Neural cell (in vitro differentiated cells): ENCODE results near the gene MARK3. TPM values are rescaled to one million over a fixed set of nuclear protein-coding genes. Genes with fewer than 3 reads are reported as not detected.

ENCODE experiments used
- H2AFZ ChIP-seq: fragments of 200-600, 300-800 bp; sonication (generic), shearing (Covaris generic); 2 replicates; pipeline ENCODE4 v1.6.0; 2014; ENCODE audit warnings: low read depth, mild to moderate bottlenecking, antibody characterized with exemption, low read length, moderate library complexity
- H3F3A ChIP-seq: fragments of 200-600 bp; shearing (Covaris generic); 2 replicates; pipeline ENCODE4 v1.6.1; 2016; ENCODE audit warnings: mild to moderate bottlenecking, moderate library complexity, mixed read lengths, antibody characterized with exemption, low read length; ENCODE audit not compliant: insufficient read depth, poor library complexity, severe bottlenecking
- H3K27ac ChIP-seq: fragments of 200-600, 300-800 bp; sonication (generic), shearing (Covaris generic); 2 replicates; pipeline ENCODE4 v1.5.1; 2014; ENCODE audit warnings: mild to moderate bottlenecking, low read length, moderate library complexity
- H3K27me3 ChIP-seq: fragments of 300-800, 200-600 bp; sonication (generic), shearing (Covaris generic); 2 replicates; pipeline ENCODE4 v1.6.0; 2014; ENCODE audit warnings: mild to moderate bottlenecking, low read depth, low read length, moderate library complexity; ENCODE audit not compliant: insufficient read depth
- H3K36me3 ChIP-seq: fragments of 300-800, 200-600 bp; sonication (generic), shearing (Covaris generic); 2 replicates; pipeline ENCODE4 v1.5.1; 2014; ENCODE audit warnings: mild to moderate bottlenecking, antibody characterized with exemption, low read length, moderate library complexity; ENCODE audit not compliant: insufficient read depth
- H3K4me2 ChIP-seq: fragments of 300-800, 200-600 bp; sonication (generic), shearing (Covaris generic); 2 replicates; pipeline ENCODE4 v1.6.0; 2014; ENCODE audit warnings: mild to moderate bottlenecking, low read length
- H3K4me3 ChIP-seq: fragments of 300-800, 200-600 bp; sonication (generic), shearing (Covaris generic); 2 replicates; pipeline ENCODE4 v1.5.1; 2014; ENCODE audit warnings: mild to moderate bottlenecking, low read length, moderate library complexity
- H3K79me2 ChIP-seq: fragments of 200-600 bp; shearing (Covaris generic); replicated peaks from 2 replicates; pipeline ENCODE4 v1.6.0; 2014; ENCODE audit warnings: mild to moderate bottlenecking, low read length, moderate library complexity; ENCODE audit not compliant: insufficient read depth
- H3K9ac ChIP-seq: fragments of 300-800, 200-600 bp; sonication (generic), shearing (Covaris generic); 2 replicates; pipeline ENCODE4 v1.6.1; 2016; ENCODE audit warnings: mild to moderate bottlenecking, low read length, mixed read lengths
- H3K9me2 ChIP-seq: fragments of 200-600 bp; shearing (Covaris generic); 2 replicates; pipeline ENCODE4 v1.6.1; 2016; ENCODE audit warnings: mild to moderate bottlenecking, low read length, mixed read lengths; ENCODE audit not compliant: insufficient read depth
- H3K9me3 ChIP-seq: fragments of 200-600, 300-800 bp; sonication (generic), shearing (Covaris generic); 2 replicates; pipeline ENCODE4 v1.6.1; 2016; ENCODE audit warnings: mild to moderate bottlenecking, mixed run types, low read length, moderate library complexity, mixed read lengths
- H4K20me1 ChIP-seq: fragments of 200-600 bp; shearing (Covaris generic); 2 replicates; pipeline ENCODE4 v1.6.1; 2016; ENCODE audit warnings: mild to moderate bottlenecking, mixed run types; ENCODE audit not compliant: insufficient read depth
- CTCF ChIP-seq: fragments of 450-650 bp; IDR thresholded peaks from 2 replicates; pipeline ENCODE4 v1.5.1; 2014; ENCODE audit warnings: antibody characterized with exemption, mild to moderate bottlenecking, moderate library complexity; ENCODE audit not compliant: poor library complexity, severe bottlenecking
- EP300 ChIP-seq: fragments of 450-650 bp; conservative IDR thresholded peaks from 2 replicates; pipeline ENCODE4 v1.6.1; 2014; ENCODE audit warnings: antibody characterized with exemption, mild to moderate bottlenecking, moderate library complexity; ENCODE audit not compliant: poor library complexity, severe bottlenecking
- EZH2 ChIP-seq: fragments of 200-600, 300-800 bp; shearing (Covaris generic), sonication (generic); IDR thresholded peaks from 2 replicates; pipeline ENCODE4 v1.6.1; 2014; ENCODE audit warnings: antibody characterized with exemption, low read length, borderline replicate concordance, mild to moderate bottlenecking; ENCODE audit not compliant: insufficient read depth, poor library complexity, severe bottlenecking
- MXI1 ChIP-seq: fragments of 450-650 bp; conservative IDR thresholded peaks from 2 replicates; pipeline ENCODE4 v1.6.1; 2014; ENCODE audit warnings: antibody characterized with exemption, mild to moderate bottlenecking; ENCODE audit not compliant: poor library complexity, severe bottlenecking
- POLR2AphosphoS5 ChIP-seq: IDR thresholded peaks from 2 replicates; pipeline ENCODE4 v1.6.1; 2012
- RAD21 ChIP-seq: fragments of 450-650 bp; conservative IDR thresholded peaks from 2 replicates; pipeline ENCODE4 v1.6.1; 2014; ENCODE audit warnings: antibody characterized with exemption, mild to moderate bottlenecking, moderate library complexity
- REST ChIP-seq: IDR thresholded peaks from 2 replicates; pipeline ENCODE4 v1.6.1; 2012; ENCODE audit warnings: borderline replicate concordance
- SMC3 ChIP-seq: fragments of 450-650 bp; conservative IDR thresholded peaks from 2 replicates; pipeline ENCODE4 v1.6.1; 2014; ENCODE audit warnings: antibody characterized with exemption, mild to moderate bottlenecking, moderate library complexity; ENCODE audit not compliant: poor library complexity
- TAF1 ChIP-seq: IDR thresholded peaks from 2 replicates; pipeline ENCODE4 v1.6.1; 2012; ENCODE audit warnings: low read depth
- polyA plus RNA-seq: library from polyadenylated mRNA; depleted of rRNA; stranded (reverse); fragments of >200 nt; gene quantifications from 2 replicates; pipeline ENCODE4 v1.2.3, GENCODE V29; 2014

Gene MARK3
- polyA plus RNA-seq, 1 donor from 2014 or later, result 158 TPM

GRCh38 chr14:103367995-103368394, 17.2 kb upstream of the MARK3 start:
- Histone ChIP-seq H3K27me3 (no peaks in the 10 kb centered on the region), H3K9ac (no peak overlapping the region), H3K9me2 (no peaks in the 10 kb centered on the region), H2AFZ (no peak overlapping the region), H3K79me2 (no peaks in the 10 kb centered on the region), H3K4me3 (no peak overlapping the region), H3K9me3 (no peaks in the 10 kb centered on the region), H4K20me1 (no peaks in the 10 kb centered on the region), H3F3A (no peaks in the 10 kb centered on the region), H3K36me3 (no peaks in the 10 kb centered on the region), H3K4me2 (no peak overlapping the region), H3K27ac (no peak overlapping the region)
- TF ChIP-seq POLR2AphosphoS5 (no peak), MXI1 (no peak)

- Histone ChIP-seq H3K79me2 (no peaks in the 10 kb centered on the region), H3K36me3 (no peaks in the 10 kb centered on the region), H3K27ac (no peak overlapping the region), H4K20me1 (no peaks in the 10 kb centered on the region), H3K27me3 (no peaks in the 10 kb centered on the region), H3F3A (no peaks in the 10 kb centered on the region), H3K9me2 (no peaks in the 10 kb centered on the region), H3K9me3 (no peaks in the 10 kb centered on the region), H2AFZ (no peak overlapping the region), H3K4me3 (no peak overlapping the region), H3K9ac (no peak overlapping the region), H3K4me2 (no peak overlapping the region)
- no peak for TF ChIP-seq TAF1
- no peak for TF ChIP-seq CTCF
- TF ChIP-seq POLR2AphosphoS5, result no peak
- TF ChIP-seq MXI1, result no peak
- TF ChIP-seq RAD21, result no peak
- TF ChIP-seq SMC3, result no peak
- no peak for TF ChIP-seq EZH2
- no peak for TF ChIP-seq REST
- no peak for TF ChIP-seq EP300
Measured at GRCh38 chr14:103370087-103370486, 15.1 kb upstream of the MARK3 start.

- H3K9me3 ChIP-seq, result no peaks in the 10 kb centered on the region
- H3K27ac ChIP-seq, result no peak overlapping the region
- H3K9me2 ChIP-seq, result no peaks in the 10 kb centered on the region
- no peaks in the 10 kb centered on the region for H3K79me2 ChIP-seq
- no peak overlapping the region for H3K9ac ChIP-seq
- no peaks in the 10 kb centered on the region for H3F3A ChIP-seq
- H3K27me3 ChIP-seq, result no peaks in the 10 kb centered on the region
- H3K4me2 ChIP-seq, result no peak overlapping the region
- H2AFZ ChIP-seq, result no peak overlapping the region
- no peak for TF ChIP-seq EZH2
- TF ChIP-seq EP300, result no peak
- no peak for TF ChIP-seq SMC3
- TF ChIP-seq MXI1, result no peak
- no peak for TF ChIP-seq RAD21
- no peak for TF ChIP-seq REST
- no peak for TF ChIP-seq CTCF
- no peak for TF ChIP-seq TAF1
- TF ChIP-seq POLR2AphosphoS5, result no peak
- no peaks in the 10 kb centered on the region for H4K20me1 ChIP-seq
- no peaks in the 10 kb centered on the region for H3K36me3 ChIP-seq
- H3K4me3 ChIP-seq, result no peak overlapping the region
Measured at GRCh38 chr14:103372017-103372416, 13.2 kb upstream of the MARK3 start.
